Measurements from ENCODE around the gene SLC6A9. TPM values are rescaled to one million over a fixed set of nuclear protein-coding genes. Genes with fewer than 3 reads are reported as not detected.

Gene SLC6A9
- polyA plus RNA-seq, 3 donors: not detected

DNA sequence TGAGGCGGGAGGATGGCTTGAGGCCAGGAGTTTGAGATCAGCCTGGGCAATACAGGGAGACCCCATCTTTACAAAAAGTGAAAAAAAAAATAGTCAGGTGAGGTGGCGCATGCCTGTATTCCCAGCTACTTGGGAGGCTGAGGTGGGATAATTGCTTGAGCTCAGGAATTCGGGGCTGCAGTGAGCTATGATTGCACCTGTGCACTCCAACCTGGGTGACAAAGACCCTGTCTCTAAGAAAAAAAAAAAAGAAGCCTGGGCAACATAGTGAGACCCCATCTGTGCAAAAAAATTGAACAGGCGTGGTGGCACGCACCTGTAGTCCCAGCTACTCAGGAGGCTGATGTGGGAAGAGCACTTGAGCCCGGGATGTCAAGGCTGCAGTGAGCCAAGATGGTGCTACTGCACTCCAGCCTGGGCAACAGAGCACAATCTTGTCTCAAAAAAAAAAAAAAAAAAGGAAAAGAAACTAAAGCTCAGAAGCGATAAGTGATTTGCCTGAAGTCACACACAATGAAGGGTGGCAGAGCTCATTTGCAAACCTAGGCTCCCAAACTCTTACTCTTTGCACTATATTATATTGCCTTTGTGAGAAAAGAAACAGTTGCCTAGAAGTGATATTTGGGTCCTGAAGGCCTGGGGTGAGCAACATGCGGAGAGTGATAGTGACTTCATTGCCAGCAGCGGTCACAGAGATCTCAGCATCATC, 37.9 kb downstream of the SLC6A9 start:
- no peak for TF ChIP-seq CTCF (IDR thresholded peaks at IDR 0.05)
- WGBS (ENCODE audit: insufficient coverage): 95% methylated on average over 6 of the region's 9 CpGs
- H3K4me1 ChIP-seq (ENCODE audit: control insufficient read depth in 1 of 2, insufficient read depth in 2 of 2, low read length in 2 of 2): peaks cover 13 to 19% of the 10 kb centered on the region in 2 donors
- no peaks in the 10 kb centered on the region for H3K27me3 ChIP-seq (ENCODE audit: control insufficient read depth in 2 of 2, insufficient read depth in 2 of 2, low read length in 2 of 2)
- no peaks in the 10 kb centered on the region for H3K36me3 Mint-ChIP-seq
- peak overlapping the region in 2 of 7 donors; percentile 11 to 37 for H3K27ac Mint-ChIP-seq
- H3K9ac ChIP-seq (ENCODE audit: insufficient read depth, low read length, poor library complexity, severe bottlenecking): no peak overlapping the region
- intact Hi-C loops (cut with micrococcal nuclease): no loop called here
- H3K4me3 ChIP-seq (replicated peaks in 1 of 3; ENCODE audit: low read depth in 2 of 3, low read length in 3 of 3): no peak overlapping the region
- peaks cover 18% of the 10 kb centered on the region for H3K4me1 Mint-ChIP-seq
- H3K9me3 Mint-ChIP-seq: no peaks in the 10 kb centered on the region
- peaks cover 2 to 8% (median 7%) of the 10 kb centered on the region in 3 donors for H3K27me3 Mint-ChIP-seq (ENCODE audit: low read depth in 3 of 3)
- H2AFZ ChIP-seq (ENCODE audit: insufficient read depth, low read depth, low read length, poor library complexity, severe bottlenecking): no peak overlapping the region
- no peak overlapping the region for H3K4me3 Mint-ChIP-seq
- no peak for DNase-seq
- no peaks in the 10 kb centered on the region for H3K36me3 ChIP-seq (replicated peaks in 1 of 2; ENCODE audit: control insufficient read depth in 1 of 2, insufficient read depth in 2 of 2, low read length in 2 of 2)
- no peaks in the 10 kb centered on the region for H3K79me2 ChIP-seq (ENCODE audit: insufficient read depth, low read length)
- H3K27ac ChIP-seq (ENCODE audit: low read depth in 1 of 2, low read length in 2 of 2): no peak overlapping the region
- H4K20me1 ChIP-seq (ENCODE audit: insufficient read depth, low read length): no peaks in the 10 kb centered on the region
- H3K4me2 ChIP-seq (replicated peaks; ENCODE audit: extremely low read depth, low read length, poor library complexity, severe bottlenecking): no peak overlapping the region
- H3K9me3 ChIP-seq (replicated peaks in 1 of 2; ENCODE audit: control insufficient read depth in 1 of 2, insufficient read depth in 1 of 2, low read length in 2 of 2): no peaks in the 10 kb centered on the region

- Histone ChIP-seq H3K4me1 (ENCODE audit: control insufficient read depth in 1 of 2, insufficient read depth in 2 of 2, low read length in 2 of 2) (peaks cover 13 to 19% of the 10 kb centered on the region in 2 donors), H3K9me3 (replicated peaks in 1 of 2; ENCODE audit: control insufficient read depth in 1 of 2, insufficient read depth in 1 of 2, low read length in 2 of 2) (no peaks in the 10 kb centered on the region), H3K27ac (ENCODE audit: low read depth in 1 of 2, low read length in 2 of 2) (no peak overlapping the region), H3K27me3 (ENCODE audit: control insufficient read depth in 2 of 2, insufficient read depth in 2 of 2, low read length in 2 of 2) (no peaks in the 10 kb centered on the region), H4K20me1 (ENCODE audit: insufficient read depth, low read length) (no peaks in the 10 kb centered on the region), H3K79me2 (ENCODE audit: insufficient read depth, low read length) (no peaks in the 10 kb centered on the region), H3K36me3 (replicated peaks in 1 of 2; ENCODE audit: control insufficient read depth in 1 of 2, insufficient read depth in 2 of 2, low read length in 2 of 2) (no peaks in the 10 kb centered on the region), H2AFZ (ENCODE audit: insufficient read depth, low read depth, low read length, poor library complexity, severe bottlenecking) (peak overlapping the region; percentile 90), H3K4me3 (replicated peaks in 1 of 3; ENCODE audit: low read depth in 2 of 3, low read length in 3 of 3) (peak overlapping the region in 2 of 3 experiments; percentile 67 to 92), H3K9ac (ENCODE audit: insufficient read depth, low read length, poor library complexity, severe bottlenecking) (no peak overlapping the region), H3K4me2 (replicated peaks; ENCODE audit: extremely low read depth, low read length, poor library complexity, severe bottlenecking) (peak overlapping the region; percentile 93)
- H3K27me3 Mint-ChIP-seq (ENCODE audit: low read depth in 3 of 3): peaks cover 2 to 10% (median 6%) of the 10 kb centered on the region in 3 donors
- no peak for DNase-seq
- H3K9me3 Mint-ChIP-seq: no peaks in the 10 kb centered on the region
- 62% methylated on average over 8 of the region's 11 CpGs for WGBS (ENCODE audit: insufficient coverage)
- TF ChIP-seq CTCF (IDR thresholded peaks at IDR 0.05): no peak
- peak overlapping the region in 3 of 7 donors; percentile 23 to 81 (median 29) for H3K27ac Mint-ChIP-seq
- H3K4me3 Mint-ChIP-seq: peak overlapping the region; percentile 96
- intact Hi-C loops (cut with micrococcal nuclease): no loop called here
- H3K36me3 Mint-ChIP-seq: no peaks in the 10 kb centered on the region
- peaks cover 18% of the 10 kb centered on the region for H3K4me1 Mint-ChIP-seq
Measured at GRCh38 chr1:43992232-43992995, 38.8 kb downstream of the SLC6A9 start.

Measured in CD14-positive monocyte (primary cell).